Stimulated activated CD8-positive, alpha-beta memory T cell treated with anti-CD3 and anti-CD28 coated beads, Interleukin-2, amount 100 ng/mL, for 1 hour (primary cell): ENCODE measurements around the gene ARHGAP4.

Source experiments
- DNase-seq, 2 donors: peaks; one replicate each; pipeline ENCODE4 v3.0.0-alpha.2; 2020; ENCODE audit warnings: low read depth in 2 of 2

ARHGAP4 gene

DNA sequence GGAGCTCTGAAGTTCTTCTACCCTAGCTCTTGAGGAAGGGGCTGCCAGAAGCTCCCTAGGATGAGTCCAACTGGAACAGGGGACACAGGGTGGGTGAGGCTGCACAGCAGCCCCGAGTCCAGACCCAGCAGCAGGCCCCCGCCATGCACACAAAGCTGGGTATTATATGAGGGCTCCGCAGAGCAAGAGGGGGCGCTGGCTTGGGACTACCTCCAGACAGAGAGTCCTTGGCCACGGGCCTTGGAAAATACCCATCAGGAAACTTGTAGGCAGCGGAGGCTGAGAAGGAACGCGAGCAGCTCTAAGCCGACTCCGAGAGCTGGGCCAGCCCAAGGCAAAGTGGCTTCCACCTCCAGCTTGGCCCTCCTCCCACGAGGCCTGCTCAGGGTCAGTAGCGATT is 37.5 kb upstream of the ARHGAP4 start:
- DNase-seq, result no peak

DNA sequence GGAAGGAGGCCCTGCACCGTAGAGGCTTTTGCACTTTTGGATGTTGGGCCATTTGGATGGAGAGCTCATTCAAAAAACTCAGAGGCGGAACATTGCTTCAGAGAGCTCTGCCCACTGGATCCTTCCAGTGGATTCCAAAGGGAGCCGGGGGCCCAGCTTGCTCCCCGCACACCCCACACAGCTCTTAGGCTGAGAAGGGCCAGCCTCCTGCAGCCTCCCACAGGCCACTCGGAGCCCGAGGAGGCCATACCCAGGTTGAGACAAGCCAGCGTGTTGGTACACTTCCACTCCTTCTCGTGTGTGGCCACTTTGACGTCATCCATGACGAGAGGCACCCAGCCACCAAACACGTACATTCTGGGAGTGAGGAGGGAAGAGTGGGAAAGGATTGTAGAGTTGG is 35.2 kb upstream of the ARHGAP4 start:
- no peak for DNase-seq

DNA sequence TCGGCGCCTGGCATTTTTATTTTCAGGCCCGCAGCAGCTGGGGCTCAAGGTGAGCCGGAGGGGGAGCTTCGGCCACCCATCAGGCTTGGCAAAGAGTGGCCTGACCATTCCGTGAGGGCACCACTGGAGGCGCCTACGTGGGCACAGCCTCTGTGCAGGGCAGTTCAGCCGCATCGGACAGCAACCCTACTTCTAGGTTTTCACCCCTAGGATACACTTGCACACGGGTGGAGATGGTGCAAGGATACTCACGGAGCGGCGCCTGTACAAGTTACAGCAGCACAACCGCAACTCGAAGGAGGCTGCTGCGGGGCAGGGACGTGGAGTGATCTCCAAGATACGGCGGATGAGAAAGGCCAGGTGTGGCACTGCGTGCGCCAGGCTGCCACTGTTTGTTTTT is 34.7 kb upstream of the ARHGAP4 start:
- no peak for DNase-seq

DNA sequence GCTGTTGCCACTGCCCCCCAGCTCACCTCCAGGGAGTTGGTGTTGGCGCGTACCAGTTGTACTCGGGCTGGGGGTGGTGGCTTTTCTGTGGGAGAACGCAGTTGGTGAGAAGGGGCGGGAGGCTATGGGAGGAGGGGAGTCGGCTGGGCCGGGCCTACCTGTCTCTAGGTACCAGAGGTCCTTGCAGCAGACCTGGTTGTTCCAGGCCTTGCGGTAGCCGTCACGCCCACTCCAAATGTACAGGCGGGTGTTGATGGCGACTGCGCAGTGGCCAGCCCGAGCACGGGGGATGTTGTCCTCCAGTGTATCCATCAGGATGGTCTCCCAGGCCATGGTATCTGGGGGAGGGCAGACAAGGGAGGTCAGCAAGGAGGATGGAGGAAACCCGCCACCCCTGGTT is 34.0 kb upstream of the ARHGAP4 start:
- no peak for DNase-seq

DNA sequence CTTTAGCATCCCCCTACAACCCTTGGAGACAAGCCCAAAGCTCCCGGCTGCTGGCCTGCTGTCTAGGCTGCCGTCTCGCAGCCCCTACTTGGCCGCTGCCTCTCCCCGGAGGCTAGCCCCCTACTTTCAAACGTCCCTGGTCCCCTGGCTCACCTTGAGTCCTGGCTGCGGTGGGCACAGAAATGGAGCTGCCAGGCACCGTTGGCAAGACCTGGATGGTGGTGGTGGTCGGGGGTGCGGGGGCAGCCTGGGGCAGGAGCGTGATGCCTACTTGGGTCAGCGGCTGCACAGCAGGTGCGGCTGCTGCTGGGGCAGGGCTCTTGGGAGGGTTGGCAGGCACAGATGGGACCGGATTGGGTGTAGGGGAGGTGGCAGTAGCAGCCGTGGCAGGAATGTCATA is 33.6 kb upstream of the ARHGAP4 start:
- no peak for DNase-seq

DNA sequence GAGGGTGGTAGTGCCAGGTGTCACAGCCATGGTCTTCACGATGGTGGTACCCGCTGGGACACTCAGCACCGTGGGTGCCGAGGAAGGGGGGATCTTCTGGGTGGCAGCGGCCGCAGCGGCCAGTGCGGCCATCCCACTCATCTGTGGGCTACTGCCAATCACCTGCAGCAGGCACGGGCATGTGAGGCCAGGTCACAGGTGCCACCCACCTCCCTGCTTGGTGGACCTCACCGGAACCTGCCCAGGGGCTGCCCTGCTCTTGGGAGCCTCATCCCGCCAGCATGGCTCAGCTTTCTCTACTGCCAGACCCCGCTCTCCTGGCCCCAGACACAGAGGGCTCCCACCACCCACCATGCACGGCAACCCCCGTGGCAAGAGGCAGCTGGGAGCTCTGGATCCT is 32.5 kb upstream of the ARHGAP4 start:
- DNase-seq, result no peak

DNA sequence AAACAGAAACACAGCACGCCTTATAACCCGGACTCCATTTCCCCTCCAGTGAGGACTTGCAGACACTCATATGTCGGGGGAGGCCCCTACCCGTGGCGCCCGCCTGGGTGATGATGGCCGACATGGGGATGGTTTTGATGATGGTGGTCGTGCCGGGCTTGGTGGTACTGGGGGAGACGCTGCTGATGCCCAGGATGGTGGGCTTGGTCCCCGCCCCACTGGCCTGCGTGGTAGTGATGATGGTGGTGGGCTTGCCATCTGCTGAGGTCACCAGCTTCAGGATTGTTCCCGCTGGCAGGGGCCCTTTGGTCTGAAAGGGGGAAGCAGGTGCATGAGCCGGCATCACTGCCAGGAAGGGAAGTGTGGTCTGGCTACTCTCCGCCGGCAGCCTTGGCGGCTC is 31.2 kb upstream of the ARHGAP4 start:
- no peak for DNase-seq

DNA sequence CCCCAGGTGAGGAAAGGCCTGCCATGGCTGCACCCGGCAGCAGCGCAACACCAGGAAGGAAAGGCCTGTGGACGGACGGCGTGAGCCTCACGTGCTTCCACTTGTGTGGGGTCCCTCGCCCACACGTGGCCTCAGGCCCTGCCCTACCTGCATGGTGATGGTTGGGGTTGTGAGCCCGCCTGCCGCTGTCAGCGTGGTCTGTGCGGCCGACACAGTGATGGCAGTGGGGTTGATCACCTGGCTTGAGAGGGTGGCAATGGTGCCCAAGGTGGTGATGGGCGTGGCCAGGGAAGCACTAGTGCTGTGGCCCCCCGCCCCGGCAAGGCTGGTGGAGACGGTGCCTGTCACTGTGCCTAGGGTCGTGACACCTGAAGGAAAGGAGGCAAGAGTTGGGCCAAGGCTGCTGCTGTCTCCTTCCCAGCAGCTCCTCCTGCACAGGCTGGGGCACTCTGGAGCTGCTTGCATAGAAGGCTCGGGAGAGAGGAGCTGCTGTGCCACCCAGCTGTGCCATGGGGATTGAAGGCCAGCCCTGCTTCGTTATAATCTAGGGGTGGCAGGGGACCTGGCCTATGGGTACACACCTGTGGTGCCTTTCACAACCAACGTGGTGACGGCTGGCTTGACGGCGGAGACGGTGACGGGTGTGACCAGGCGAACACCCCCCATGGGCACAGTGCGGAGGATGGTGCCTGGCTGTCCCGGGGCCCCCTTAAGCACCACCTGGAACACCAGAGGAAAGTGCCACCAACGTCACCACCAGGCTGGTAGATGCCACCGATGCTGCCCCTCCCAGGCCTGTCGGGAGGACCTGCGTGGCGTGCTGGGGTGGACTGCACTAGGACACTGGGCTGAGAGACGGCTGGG is 30.2 kb upstream of the ARHGAP4 start:
- DNase-seq, result no peak

DNA sequence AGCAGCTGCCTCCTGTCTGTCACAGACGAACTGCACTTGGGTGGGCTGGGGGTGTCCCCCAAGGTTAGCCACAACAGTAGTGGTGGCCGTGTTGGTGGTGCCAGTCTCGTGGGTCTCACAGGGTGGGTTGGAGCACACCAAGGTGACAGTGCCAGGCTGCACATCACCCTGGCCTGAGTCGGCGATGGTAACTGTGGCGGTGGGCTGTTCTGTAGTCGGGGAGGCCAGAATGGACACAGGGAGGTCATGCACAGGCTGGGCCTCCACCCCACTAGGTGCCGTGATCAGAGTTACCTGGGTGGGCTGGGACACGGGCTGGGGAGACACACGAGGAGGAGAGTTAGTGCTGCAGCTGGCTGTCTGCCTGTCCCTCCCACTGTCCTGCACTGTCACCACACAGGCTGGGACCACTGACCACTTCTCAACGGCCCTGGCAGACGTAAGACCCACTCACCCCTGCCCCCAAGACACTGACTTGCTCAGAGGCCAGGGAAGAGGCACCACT is 29.2 kb upstream of the ARHGAP4 start:
- DNase-seq, result no peak

DNA sequence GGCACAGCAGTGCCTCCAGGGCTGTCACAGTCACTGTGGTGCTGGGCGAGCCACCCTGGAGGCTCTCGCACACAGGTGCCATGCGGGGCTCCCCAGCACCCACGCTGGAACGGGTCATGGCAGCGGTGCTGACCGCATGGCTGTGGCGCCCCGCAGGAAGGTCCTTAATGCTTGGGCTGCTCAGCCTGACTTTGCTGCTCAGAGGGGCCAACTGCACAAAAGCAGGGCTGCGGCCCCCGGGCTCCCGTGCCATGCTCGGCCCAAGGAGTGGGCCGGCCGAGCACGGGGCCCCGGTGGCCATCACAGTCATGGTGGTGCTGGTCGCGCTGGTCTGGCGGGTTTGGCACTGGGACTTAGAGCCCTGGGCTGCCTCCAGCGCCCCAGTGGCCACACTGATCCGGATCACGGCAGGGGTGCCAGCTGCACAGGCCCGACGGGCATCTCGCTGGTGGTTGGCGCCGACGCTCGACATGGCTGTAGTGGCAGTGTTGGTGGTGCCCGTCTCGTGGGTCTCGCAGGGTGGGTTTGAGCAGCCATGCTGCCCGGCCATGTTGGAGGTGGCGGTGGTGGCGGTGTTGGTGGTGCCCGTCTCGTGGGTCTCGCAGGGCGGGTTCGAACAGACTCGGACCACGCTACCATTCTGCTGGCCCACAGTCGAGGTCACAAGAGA is 28.6 kb upstream of the ARHGAP4 start:
- DNase-seq, result no peak

DNA sequence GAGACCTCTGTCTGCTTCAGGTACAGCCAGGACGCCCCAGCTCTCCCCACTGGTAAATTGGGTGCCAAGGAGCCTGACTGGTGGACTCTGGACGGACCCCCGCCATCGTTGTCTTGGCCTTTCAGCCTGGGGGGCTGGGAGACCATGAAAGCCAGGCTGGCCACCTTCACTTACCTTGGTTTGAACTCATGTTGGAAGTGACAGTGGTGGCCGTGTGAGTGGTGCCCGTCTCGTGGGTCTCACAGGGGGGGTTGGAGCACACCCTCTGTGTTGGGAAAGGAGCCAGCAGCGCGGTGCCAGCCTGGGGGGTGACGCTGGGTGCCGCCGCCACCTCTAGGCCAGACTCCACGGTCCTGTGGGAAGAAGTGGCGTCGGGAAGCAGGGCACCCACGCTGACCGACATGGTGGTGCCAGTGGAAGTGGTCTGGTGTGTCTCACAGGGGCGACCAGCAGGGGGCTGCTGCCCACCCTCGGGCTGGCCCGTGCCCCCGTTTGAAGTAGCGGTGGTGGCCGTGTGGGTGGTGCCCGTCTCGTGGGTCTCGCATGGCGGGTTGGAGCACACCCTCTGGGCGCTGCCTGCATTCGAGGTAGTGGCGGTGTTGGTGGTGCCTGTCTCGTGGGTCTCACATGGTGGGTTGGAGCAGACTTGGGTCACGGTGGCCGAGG is 28.0 kb upstream of the ARHGAP4 start:
- DNase-seq, result no peak

DNA sequence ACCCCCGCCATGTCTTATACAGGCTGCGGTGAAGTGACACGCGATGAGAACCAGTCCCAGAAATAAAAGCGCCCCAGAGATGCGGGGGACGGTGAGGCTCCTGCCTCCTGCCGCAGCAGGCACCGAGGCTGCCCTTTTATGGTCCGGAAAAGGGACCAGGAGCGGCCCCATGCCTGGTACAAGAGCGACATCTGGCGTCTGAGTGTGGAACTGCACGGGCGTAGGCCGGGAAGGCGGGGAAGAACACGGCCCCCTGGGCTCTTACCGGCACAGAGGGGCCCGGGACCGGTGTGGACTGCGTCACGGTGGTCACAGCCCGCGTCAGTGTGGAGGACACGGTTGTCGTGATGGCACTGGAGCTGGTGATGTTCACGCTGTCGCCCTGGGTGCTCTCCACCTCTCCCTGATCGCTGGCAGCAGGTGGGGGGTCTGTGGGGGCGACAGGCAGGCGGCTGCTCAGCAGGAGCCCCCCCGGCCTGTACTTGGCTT is 27.3 kb upstream of the ARHGAP4 start:
- peak; percentile 48 to 65 for DNase-seq

DNA sequence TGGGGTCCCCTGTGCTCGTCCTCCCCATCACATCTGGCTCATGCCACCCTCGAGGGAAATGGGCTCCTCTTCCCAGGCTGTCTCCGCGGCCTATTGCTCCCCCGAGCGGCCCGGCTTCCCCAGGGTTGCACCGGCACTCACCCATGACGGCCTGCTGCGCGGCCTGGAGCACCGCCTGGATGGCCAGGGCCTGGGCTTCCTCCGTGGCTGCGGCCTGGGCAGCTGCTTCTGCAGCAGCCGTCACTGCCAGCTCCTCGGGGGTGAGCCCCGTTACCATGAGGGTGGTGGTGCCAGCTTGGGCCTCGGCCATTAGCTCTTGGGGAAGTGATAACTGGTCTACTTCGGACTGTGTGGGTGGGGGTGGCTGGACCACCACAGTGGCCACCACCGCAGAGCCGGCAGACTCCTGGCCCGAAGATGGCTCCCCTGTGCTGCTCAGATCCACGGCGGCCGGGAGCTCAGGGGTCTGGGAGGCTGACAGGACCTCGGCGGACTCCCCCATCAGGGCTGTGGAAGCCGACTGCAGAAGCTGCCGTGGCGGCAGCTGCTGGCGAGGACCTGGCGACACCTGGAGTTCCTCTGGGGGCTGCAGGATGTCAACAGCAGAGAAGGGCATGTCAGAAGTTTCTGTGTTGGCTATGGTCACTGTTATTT is 26.4 kb upstream of the ARHGAP4 start:
- DNase-seq, result no peak

DNA sequence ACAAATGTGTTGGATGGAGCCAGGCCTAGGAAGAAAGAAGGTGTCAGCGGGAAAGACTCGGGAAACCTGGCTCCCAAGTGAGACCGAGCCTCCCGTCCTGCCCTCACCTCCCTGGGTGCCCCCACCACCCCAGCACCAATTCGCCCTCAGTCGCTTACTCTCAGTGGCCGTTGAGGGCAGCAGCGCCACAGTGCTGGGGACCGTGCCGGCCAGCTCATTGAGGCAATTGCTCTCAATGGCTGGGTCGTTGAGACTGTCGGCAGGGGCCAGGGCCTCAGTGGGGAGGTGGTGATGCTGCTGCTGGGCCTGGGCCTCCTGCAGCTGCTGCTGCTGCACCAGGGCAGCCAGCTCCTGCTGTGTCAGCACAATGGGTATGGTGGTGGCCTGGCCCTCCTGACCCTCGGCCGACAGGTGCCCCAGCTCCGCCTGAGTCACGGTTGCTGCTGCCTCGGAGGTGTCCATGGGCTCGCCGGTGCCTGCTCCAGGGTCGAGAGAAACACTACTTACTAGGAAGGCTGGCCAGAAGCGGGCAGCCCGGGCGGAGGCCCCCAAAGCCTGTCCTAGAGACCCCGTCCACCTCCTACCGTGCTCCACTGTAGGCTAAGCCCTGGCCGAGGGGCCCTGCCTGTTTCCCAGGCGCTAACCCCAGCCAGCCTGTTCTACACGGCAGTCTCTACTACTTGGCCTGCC is 25.8 kb upstream of the ARHGAP4 start:
- DNase-seq, result no peak

DNA sequence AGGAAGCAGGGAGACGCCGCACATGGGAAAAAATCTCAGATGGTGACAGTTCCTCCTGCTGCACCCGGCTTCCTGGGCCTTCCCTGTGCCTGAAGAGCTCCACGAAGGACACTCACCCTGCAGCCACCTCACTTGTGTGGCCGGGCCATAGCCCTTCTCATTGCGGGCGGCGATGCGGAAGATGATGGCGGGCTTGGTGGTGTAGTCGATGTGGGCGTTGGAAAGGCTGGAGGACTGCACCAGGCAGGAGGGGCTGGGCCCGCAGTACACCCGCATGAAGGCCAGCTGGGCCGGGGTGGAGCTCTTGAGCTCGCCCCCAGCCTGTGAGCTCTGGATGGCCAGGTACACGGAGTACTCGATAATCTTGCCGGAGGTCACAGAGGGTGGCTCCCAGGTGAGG is 24.1 kb upstream of the ARHGAP4 start:
- DNase-seq, result no peak

DNA sequence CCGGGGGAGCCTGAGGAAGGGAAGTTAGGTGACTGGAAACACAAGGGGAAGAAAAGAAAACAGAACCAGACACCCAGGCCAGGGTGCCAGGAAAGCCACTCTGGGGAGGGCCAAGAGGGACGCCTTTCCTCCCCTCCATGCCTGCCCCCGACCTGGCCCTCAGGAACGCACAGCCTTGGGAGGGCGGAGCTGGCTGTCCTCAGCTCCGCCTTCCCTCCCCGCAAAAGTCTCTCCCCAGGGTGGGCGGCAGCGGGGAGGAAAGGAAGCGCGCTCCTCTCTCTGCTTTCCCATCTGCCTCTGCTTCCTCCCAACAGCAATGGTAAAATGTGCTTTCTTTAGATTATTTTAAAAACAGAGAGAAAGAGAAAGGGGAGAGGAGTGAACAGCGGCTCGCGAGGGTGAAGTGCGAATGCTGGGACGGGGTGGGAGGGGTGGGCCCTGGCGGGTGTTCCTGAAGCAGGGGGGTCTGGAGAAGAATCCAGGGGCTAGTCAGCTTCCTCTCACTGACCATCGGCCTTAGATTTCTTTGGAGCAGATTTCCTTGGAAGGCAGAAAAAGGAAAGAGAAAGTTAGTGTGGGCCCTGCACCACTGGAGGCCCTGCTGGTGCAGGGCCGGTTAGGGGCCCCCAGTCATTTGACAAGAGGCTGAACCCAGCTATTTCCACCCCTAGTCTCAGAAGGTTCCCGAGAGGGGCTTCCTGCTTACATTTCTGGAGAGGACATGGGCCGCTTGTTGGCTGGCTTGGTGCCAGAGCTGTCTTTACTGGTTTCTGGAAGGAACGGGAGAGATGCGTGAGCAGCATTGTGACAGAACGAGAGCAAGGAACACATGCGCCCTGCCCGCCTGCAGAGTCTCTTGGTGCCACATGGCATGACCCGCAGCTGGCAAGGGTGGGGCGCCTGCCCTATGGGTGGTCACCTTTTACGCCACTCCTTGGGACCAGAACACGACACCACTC is 23.1 kb upstream of the ARHGAP4 start:
- no peak for DNase-seq

DNA sequence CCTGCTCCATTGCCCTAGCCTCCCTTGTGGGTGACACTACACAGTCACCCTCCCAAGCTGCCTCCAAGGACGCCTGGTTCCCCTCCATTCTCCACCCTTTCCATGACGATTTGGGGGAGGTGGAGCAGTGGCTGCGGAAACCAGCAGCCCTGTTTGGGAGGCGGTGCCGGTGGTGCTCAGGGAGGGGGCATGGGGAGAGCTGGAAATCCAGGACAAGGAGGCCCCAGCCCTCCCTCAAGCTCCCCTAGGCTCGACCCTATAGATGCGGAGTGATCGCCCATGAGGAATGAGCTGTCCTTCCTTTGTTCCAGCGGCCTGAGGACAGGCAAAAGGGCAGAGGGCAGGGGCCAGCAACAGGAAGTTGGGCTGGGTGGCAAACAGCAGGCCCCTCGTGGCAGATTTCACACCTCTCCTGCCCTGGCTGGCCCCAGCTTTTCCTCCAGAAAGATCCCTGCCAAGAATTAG is 22.0 kb upstream of the ARHGAP4 start:
- DNase-seq, result no peak

DNA sequence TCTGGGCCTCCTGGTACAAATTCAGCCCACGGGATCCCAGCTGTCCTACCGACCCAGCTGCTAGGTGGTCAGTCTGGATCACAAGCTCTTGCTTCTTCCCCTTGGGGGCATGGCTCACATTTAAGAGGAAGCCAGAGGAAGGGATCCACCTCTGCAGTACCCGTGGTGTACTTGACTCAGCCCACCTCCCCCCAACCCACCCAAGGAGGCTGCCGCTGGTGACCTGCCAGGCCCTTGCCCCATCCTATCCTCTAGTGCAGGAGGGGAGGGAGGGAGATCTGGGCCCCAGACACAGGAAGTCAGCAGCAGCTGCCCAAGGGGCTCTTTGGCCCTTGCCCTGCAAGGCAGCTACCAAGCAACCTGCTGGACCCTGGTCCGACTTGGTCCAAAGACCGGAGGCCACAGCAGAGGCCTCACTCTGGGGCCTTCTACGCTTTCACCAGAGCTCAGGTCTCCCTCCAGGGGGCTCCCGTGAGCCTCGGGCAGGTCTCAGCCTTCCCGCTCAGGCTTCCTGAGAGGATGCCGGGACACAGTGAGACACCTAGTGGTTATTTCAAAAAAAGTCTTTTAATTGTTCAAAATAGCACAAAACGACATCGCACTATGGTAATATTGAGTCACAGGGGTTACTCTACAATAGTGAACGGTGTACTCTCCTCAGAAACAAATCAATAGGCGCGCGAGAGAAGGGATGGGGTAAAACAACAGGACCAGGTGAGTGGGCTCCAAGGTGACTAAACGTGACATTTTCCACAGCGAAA is 21.1 kb upstream of the ARHGAP4 start:
- DNase-seq, result peak; percentile 50 to 61
